HG02852 (cell line): ENCODE measurements around the gene ZNF732.
"Not testable (repeated sequence)": the region's sequence is repeated elsewhere in the genome, so short reads cannot be mapped to it uniquely, and the experiment has no call there.

ENCODE experiments used
- ATAC-seq: cut with Tn5 transposase; IDR thresholded peaks from one replicate; pipeline ENCODE4 v1.9.1; 2021; ENCODE audit warnings: mild to moderate bottlenecking, moderate library complexity; ENCODE audit not compliant: unreplicated experiment

ZNF732 gene

DNA sequence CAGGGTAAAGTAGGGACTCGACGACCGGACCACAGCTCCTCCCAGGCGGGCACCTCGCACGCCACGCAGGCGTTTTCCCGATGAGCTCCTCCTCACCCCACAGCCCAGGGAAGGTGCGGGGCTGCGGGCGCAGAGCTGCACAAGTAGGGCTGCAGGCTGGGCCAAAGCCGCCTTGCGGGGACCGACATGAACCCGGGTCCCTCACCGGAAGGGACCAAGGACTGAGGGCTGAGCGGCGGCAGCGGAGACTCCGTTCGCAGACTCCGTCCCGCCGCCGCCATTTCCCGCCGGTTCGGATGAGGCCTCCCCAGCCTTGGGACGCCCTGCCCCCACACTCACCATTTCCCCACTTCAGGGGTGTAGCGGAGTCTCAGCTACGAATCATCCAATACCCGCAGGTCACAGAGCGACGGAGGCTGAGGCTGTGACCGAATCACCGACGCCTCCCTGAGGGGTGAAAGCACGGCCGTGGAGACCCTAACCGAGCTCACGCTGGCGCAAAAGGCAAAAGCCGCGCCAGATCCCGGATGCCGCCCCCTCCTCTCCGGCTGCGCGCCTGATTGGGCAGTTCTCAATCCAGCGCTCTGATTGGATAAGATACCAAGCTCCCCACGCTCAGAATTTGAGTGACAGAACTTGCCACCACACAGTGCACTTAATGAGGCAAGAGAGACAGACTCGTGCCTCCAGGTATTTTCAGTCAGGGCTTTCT is at the start of gene ZNF732:
TSS of gene ZNF732 (minus strand) at position 506 of the 712 bp plus-strand sequence. CDS start at position 342, 164 bp downstream.
- ATAC-seq = no peak

GRCh38 chr4:340011-340410 is 34.7 kb upstream of the ZNF732 start:
- ATAC-seq = no peak

DNA sequence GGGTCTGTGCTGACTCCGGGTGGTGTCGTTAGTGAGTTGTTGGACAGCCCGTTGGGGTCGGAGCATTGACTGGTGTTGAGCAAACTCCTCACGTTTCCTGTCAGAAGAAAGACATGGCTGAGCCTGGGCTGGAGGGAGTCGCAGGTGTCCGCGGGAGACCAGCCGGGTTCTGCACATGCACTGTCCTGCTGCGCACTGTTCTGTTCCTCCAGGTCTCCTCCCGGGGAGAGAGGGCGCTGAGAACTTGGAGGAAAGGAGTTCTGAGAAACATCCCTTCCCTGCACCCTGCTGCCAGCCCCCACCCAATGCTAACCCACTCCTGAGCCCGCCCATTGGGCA is 33.5 kb upstream of the ZNF732 start:
- no peak for ATAC-seq

- peak; percentile 30 for ATAC-seq
These were observed 32.9 kb upstream of the ZNF732 start for GRCh38 chr4:337932-338758.

GRCh38 chr4:337143-337931 is 32.1 kb upstream of the ZNF732 start, which contains the start of gene ZNF141:
TSS of gene ZNF141 (plus strand) at chr4:337814. CDS start at chr4:337984, 170 bp downstream.
- peak; percentile 93 for ATAC-seq

GRCh38 chr4:336893-337142 is 31.5 kb upstream of the ZNF732 start:
- ATAC-seq = peak; percentile 5

- no peak for ATAC-seq
These were observed 31.0 kb upstream of the ZNF732 start for GRCh38 chr4:336099-336892.

DNA sequence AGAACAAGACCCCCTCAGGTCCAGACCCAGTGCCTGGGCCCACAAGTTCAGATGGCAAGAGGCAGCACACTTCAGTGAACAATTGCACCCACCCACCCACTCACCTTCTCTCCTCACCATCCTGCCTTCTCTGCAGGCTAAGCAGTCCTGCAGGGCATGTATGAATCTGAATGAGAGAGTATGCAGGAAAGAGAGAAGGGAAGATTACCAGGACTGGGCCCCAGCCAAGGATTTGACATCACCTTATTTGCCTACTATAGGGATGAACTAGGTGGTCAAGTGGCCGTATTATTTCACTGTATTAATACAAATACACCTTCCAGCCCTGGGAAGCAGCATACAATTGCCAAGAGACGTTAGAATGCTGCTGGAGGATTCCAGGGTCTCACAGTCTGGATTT is 30.2 kb upstream of the ZNF732 start:
- ATAC-seq = no peak

DNA sequence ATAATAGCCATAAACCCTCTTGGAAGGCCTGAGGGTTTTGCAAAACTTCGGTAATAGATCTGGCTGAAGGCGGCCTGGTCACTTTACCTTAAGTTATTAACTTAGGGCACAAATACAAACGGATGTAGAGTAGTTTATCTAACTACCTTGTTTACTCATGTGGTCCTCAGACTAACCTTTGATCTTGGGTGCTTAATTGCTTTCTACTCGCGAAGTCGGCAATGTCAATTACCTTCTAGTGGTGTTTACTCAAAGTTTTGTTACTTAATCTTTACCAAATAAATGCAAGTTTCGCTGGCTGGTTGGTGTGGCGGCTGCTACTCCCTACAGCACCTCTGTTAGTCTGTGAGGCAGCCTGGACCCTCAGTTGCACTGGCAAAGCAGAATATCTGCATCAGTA is 23.5 kb upstream of the ZNF732 start:
- no peak for ATAC-seq

- no peak for ATAC-seq
These were observed 9.1 kb upstream of the ZNF732 start for GRCh38 chr4:314296-314903.

GRCh38 chr4:309807-310206 is 4.5 kb upstream of the ZNF732 start:
- no peak for ATAC-seq

GRCh38 chr4:306551-306961 is 1.3 kb upstream of the ZNF732 start:
- no peak for ATAC-seq

DNA sequence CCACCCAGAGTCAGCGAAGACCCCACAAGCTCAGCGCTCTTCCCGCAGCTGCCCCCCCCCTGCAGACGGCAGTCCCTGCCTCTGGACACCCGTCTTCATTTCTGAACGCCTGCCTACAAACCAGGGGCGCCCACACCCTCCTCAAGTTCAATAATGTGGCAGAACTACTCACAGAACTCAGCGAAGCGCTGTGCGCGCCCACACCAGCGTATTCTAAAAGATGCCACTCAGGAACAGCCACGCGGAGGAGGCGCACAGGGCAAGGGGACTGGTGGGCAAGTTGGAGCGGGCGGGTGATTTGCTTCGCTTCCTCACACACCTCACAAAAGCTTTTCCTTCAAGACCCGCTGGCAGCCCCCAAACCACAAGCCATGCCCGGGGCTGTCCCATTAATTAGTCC is 758 bp downstream of the ZNF732 start:
- not testable (repeated sequence) for ATAC-seq

- no peak for ATAC-seq
These were observed 2.9 kb downstream of the ZNF732 start for GRCh38 chr4:302381-302780.

- ATAC-seq = no peak
These were observed 10.5 kb downstream of the ZNF732 start for GRCh38 chr4:294732-295131.

DNA sequence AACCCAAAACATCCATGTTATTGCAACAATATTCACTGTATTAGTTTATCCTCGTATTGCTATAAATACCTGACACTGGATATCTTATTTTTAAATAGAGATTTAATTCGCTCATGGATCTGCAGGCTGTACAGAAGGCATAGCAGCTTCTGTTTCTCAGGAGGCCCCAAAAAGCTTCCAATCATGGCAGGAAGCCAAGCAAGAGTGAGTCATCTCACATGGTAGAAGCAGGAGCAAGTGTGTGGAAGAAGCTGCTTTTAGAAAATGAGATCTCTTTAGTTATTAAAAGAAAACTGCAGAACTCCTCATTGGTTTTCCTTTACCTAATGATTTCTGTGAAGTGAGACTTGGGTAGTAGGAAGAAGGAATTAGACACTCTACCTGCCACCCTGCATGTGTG is 16.4 kb downstream of the ZNF732 start:
- no peak for ATAC-seq

- no peak for ATAC-seq
These were observed 31.8 kb downstream of the ZNF732 start for GRCh38 chr4:273309-274017.

DNA sequence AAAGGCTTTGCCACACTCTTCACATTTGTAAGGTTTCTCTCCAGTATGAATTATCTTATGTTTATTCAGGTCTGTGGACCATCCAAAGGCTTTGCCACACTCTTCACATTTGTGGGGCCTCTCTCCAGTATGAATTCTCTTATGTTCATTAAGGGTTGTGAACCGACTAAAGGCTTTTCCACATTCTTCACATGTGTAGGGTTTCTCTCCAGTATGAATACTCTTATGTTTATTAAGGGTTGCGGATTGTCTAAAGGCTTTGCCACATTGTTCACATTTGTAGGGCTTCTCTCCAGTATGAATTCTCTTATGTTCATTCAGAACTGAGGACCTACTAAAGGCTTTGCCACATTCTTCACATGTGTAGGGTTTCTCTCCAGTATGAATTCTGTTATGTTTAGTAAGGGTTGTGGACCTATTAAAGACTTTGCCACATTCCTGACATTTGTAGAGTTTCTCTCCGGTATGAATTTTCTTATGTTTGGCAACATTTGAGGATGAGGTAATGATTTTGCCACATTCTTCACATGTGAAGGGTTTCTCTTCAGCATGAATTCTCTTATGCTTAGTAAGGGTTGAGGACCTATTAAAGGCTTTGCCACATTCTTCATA is 33.7 kb downstream of the ZNF732 start:
- no peak for ATAC-seq

- not testable (repeated sequence) for ATAC-seq
These were observed 46.0 kb downstream of the ZNF732 start for GRCh38 chr4:259240-259639.
